Measurements from ENCODE around the gene BICC1. TPM values are rescaled to one million over a fixed set of nuclear protein-coding genes. Genes with fewer than 3 reads are reported as not detected.

The BICC1 gene
- total and polyA plus RNA-seq, 4 donors, result 0.82 to 6.1 (median 4.5) TPM

GRCh38 chr10:58697691-58698090 lies 185.0 kb downstream of the BICC1 start:
- H3K9me3 ChIP-seq (ENCODE audit: control insufficient read depth in 4 of 4, low read length in 3 of 4), result peaks cover 0 to 5% (median 1%) of the 10 kb centered on the region in 4 donors
- H3K27me3 ChIP-seq (ENCODE audit: control insufficient read depth in 4 of 4, insufficient read depth in 4 of 4, low read length in 3 of 4), result no peaks in the 10 kb centered on the region
- H3K4me1 ChIP-seq (ENCODE audit: control insufficient read depth in 4 of 4, insufficient read depth in 4 of 4, low read length in 3 of 4), result no peaks in the 10 kb centered on the region
- H3K27ac ChIP-seq (ENCODE audit: low read depth in 1 of 2, low read length in 2 of 2), result no peak overlapping the region
- 94% methylated on average over 3 of the region's 3 CpGs for WGBS
- no peak for DNase-seq (ENCODE audit: low spot score)
- no peak for TF ChIP-seq SP1 (IDR thresholded peaks at IDR 0.05)
- TF ChIP-seq JUND (IDR thresholded peaks at IDR 0.05), result no peak
- no peak for TF ChIP-seq FOXA1 (IDR thresholded peaks at IDR 0.05)
- no peak for TF ChIP-seq HNF4A (conservative IDR thresholded peaks at IDR 0.05)
- no peaks in the 10 kb centered on the region for H3K36me3 ChIP-seq (ENCODE audit: control insufficient read depth in 4 of 4, insufficient read depth in 3 of 4, low read depth in 1 of 4, low read length in 3 of 4)
- no peak overlapping the region for H3K9ac ChIP-seq (ENCODE audit: low read depth in 1 of 2, low read length in 2 of 2)
- H3K4me3 ChIP-seq (ENCODE audit: low read depth in 1 of 3, low read length in 3 of 3), result no peak overlapping the region

- Histone ChIP-seq H3K4me3 (ENCODE audit: low read depth in 1 of 3, low read length in 3 of 3) (no peak overlapping the region), H3K27ac (ENCODE audit: low read depth in 1 of 2, low read length in 2 of 2) (no peak overlapping the region), H3K9ac (ENCODE audit: low read depth in 1 of 2, low read length in 2 of 2) (no peak overlapping the region), H3K27me3 (ENCODE audit: control insufficient read depth in 4 of 4, insufficient read depth in 4 of 4, low read length in 3 of 4) (no peaks in the 10 kb centered on the region), H3K9me3 (ENCODE audit: control insufficient read depth in 4 of 4, low read length in 3 of 4) (peaks cover 0 to 5% (median 1%) of the 10 kb centered on the region in 4 donors), H3K36me3 (ENCODE audit: control insufficient read depth in 4 of 4, insufficient read depth in 3 of 4, low read depth in 1 of 4, low read length in 3 of 4) (no peaks in the 10 kb centered on the region), H3K4me1 (ENCODE audit: control insufficient read depth in 4 of 4, insufficient read depth in 4 of 4, low read length in 3 of 4) (no peaks in the 10 kb centered on the region)
- 90% methylated on average over 5 of the region's 5 CpGs for WGBS
- DNase-seq (ENCODE audit: low spot score), result no peak
- no peak for TF ChIP-seq GABPA (IDR thresholded peaks at IDR 0.05 in 1 of 2, conservative IDR thresholded peaks at IDR 0.05 in 1 of 2)
- no peak for TF ChIP-seq FOXA1 (IDR thresholded peaks at IDR 0.05)
- no peak for TF ChIP-seq REST (IDR thresholded peaks at IDR 0.05)
- TF ChIP-seq RAD21 (IDR thresholded peaks at IDR 0.05), result no peak
- no peak for TF ChIP-seq FOXA2 (IDR thresholded peaks at IDR 0.05)
Observed at GRCh38 chr10:58698777-58699356, 186.2 kb downstream of the BICC1 start.

GRCh38 chr10:58700591-58700990 lies 187.9 kb downstream of the BICC1 start:
- WGBS, result 82% methylated on average over 1 of the region's 1 CpG
- no peak for DNase-seq (ENCODE audit: low spot score)
- TF ChIP-seq HNF4A (conservative IDR thresholded peaks at IDR 0.05), result no peak
- no peak for TF ChIP-seq ATF3 (IDR thresholded peaks at IDR 0.05)
- no peak for TF ChIP-seq FOXA2 (IDR thresholded peaks at IDR 0.05)
- H3K4me3 ChIP-seq (ENCODE audit: low read depth in 1 of 3, low read length in 3 of 3), result no peak overlapping the region
- H3K36me3 ChIP-seq (ENCODE audit: control insufficient read depth in 4 of 4, insufficient read depth in 3 of 4, low read depth in 1 of 4, low read length in 3 of 4), result no peaks in the 10 kb centered on the region
- H3K27me3 ChIP-seq (ENCODE audit: control insufficient read depth in 4 of 4, insufficient read depth in 4 of 4, low read length in 3 of 4), result no peaks in the 10 kb centered on the region
- no peak overlapping the region for H3K9ac ChIP-seq (ENCODE audit: low read depth in 1 of 2, low read length in 2 of 2)
- H3K9me3 ChIP-seq (ENCODE audit: control insufficient read depth in 4 of 4, low read length in 3 of 4), result no peaks in the 10 kb centered on the region
- H3K4me1 ChIP-seq (ENCODE audit: control insufficient read depth in 4 of 4, insufficient read depth in 4 of 4, low read length in 3 of 4), result no peaks in the 10 kb centered on the region
- no peak overlapping the region for H3K27ac ChIP-seq (ENCODE audit: low read depth in 1 of 2, low read length in 2 of 2)

Data from liver (tissue), 9 donors.